Nephron progenitor cell (in vitro differentiated cells): Measurements from ENCODE around the gene MYO5A.

Experiments used
- DNase-seq: peaks from one replicate; pipeline ENCODE4 v3.0.0; 2021
- H3K27ac Mint-ChIP-seq: 2 replicates; pipeline ENCODE4 v1.8.0; 2021; ENCODE audit warnings: mild to moderate bottlenecking, moderate library complexity, mixed read lengths
- H3K27me3 Mint-ChIP-seq: 2 replicates; pipeline ENCODE4 v1.8.0; 2021; ENCODE audit warnings: mild to moderate bottlenecking, low read depth, mixed read lengths; ENCODE audit not compliant: poor library complexity
- H3K36me3 Mint-ChIP-seq: 2 replicates; pipeline ENCODE4 v1.8.0; 2021; ENCODE audit warnings: low read depth, mixed read lengths
- H3K4me1 Mint-ChIP-seq: 2 replicates; pipeline ENCODE4 v1.8.0; 2021; ENCODE audit warnings: mixed read lengths
- H3K4me3 Mint-ChIP-seq: 2 replicates; pipeline ENCODE4 v1.8.0; 2021; ENCODE audit warnings: mild to moderate bottlenecking, moderate library complexity, mixed read lengths
- H3K9me3 Mint-ChIP-seq: 2 replicates; pipeline ENCODE4 v1.8.0; 2021; ENCODE audit warnings: mild to moderate bottlenecking, moderate library complexity, mixed read lengths
- TF ChIP-seq, protein P1 (sequence below): fragments of 200-600 bp; sonication (generic); IDR thresholded peaks from 2 replicates; pipeline ENCODE4 v1.5.0; 2021; ENCODE audit warnings: antibody characterized with exemption

Gene MYO5A

DNA sequence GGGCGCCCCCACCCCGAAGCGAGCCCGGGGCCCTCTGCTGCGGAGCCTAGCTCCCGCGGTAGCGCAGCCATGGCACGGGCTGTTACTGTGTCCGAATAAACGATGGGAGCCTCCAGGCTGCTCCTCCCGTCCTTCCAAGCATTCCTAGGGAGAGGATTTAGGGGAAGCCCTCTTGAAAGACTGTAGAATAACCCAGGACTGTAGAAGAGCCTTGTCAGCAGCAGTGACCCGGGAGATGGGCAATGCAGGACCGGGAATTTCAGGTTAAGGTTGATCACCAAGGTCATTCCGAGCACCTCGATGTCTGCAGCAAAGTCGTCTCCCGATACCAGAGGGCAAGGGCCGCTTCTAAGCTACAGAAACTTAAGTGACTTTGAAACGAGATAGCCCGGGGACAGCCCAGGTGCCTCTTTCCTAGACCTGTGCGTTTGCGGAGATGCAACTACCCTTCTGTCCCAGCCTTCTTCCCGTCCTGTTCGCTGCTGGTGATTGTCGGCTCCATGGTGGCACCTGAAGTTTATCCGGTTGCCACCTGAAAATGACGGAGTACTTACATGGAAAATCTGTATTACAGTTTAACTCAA is 753 bp upstream of the MYO5A start:
- peaks cover 7% of the 10 kb centered on the region for H3K4me1 Mint-ChIP-seq
- H3K4me3 Mint-ChIP-seq, result peak overlapping the region; percentile 81
- no peaks in the 10 kb centered on the region for H3K36me3 Mint-ChIP-seq
- TF ChIP-seq, protein P1, sequence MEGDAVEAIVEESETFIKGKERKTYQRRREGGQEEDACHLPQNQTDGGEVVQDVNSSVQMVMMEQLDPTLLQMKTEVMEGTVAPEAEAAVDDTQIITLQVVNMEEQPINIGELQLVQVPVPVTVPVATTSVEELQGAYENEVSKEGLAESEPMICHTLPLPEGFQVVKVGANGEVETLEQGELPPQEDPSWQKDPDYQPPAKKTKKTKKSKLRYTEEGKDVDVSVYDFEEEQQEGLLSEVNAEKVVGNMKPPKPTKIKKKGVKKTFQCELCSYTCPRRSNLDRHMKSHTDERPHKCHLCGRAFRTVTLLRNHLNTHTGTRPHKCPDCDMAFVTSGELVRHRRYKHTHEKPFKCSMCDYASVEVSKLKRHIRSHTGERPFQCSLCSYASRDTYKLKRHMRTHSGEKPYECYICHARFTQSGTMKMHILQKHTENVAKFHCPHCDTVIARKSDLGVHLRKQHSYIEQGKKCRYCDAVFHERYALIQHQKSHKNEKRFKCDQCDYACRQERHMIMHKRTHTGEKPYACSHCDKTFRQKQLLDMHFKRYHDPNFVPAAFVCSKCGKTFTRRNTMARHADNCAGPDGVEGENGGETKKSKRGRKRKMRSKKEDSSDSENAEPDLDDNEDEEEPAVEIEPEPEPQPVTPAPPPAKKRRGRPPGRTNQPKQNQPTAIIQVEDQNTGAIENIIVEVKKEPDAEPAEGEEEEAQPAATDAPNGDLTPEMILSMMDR, result no peak
- peaks cover 74% of the 10 kb centered on the region for H3K27me3 Mint-ChIP-seq
- DNase-seq, result no peak
- H3K9me3 Mint-ChIP-seq, result no peaks in the 10 kb centered on the region
- H3K27ac Mint-ChIP-seq, result no peak overlapping the region

DNA sequence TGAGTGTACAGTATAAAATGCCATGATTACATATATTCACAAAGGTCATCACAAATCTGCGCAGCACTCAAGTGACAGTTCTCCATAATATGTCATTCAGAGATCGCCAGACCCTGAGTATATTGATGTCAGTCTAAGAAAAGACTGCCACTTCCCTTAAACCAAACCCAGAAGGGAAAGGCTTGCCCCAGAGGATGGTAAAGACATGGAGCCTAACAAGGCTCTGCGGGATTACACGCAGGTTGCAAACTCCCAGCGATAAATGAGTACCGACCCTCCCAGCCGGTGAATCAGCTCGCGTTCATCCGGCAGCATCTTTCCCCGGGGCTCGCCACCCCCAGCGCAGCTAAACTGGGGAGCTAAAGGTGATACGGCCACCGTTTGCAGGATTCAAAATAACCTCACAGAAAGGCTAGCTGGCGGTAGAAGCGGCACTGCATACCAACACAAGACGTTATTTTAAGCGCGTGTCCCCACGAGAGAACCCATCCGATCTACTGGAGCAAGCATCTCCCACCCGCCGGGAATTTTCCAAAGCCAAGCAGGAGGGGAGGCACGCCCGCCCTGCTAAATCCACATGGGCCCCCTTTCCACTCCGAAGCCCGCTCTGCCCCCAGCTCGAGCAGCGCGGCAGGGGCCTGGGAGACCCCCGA is 643 bp downstream of the MYO5A start:
- H3K27ac Mint-ChIP-seq, result no peak overlapping the region
- no peaks in the 10 kb centered on the region for H3K36me3 Mint-ChIP-seq
- no peaks in the 10 kb centered on the region for H3K9me3 Mint-ChIP-seq
- peaks cover 74% of the 10 kb centered on the region for H3K27me3 Mint-ChIP-seq
- TF ChIP-seq, protein P1, result no peak
- H3K4me3 Mint-ChIP-seq, result peak overlapping the region; percentile 90
- H3K4me1 Mint-ChIP-seq, result peaks cover 7% of the 10 kb centered on the region
- no peak for DNase-seq

DNA sequence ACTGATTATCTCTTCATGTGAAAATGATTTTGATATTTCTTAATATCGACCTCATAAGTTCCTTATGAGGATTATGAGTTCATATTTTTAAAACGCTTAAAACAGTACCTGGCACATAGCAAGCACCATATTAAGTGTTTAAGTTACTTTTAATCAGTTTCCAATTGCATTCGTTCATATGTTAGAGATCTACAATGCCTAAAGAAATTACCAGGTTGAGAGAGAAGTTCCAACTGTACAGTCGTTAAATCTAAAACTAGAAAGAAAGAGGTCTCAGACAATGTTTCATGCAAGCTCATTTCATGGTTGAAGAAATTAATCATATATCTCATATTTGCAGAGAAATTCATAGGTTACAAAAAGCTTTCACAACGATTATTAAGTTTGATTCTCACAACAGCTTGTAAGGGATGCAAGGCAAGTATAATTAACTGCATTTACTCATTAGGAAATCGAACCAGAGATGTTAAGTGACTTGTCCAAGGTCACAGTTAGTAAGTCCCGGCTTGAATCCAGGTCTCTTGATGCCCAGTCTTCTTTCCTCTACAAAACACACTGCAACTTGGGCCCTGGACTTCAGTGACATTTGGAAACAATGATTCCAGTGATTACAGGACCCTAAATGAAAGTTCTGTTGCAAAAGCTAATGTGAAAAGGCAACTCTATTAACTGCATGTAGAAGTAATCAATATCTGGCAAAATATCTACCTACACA is 1.3 kb downstream of the MYO5A start:
- Mint-ChIP-seq H3K9me3 (no peaks in the 10 kb centered on the region), H3K36me3 (no peaks in the 10 kb centered on the region), H3K4me1 (peaks cover 7% of the 10 kb centered on the region), H3K27ac (no peak overlapping the region), H3K27me3 (peaks cover 75% of the 10 kb centered on the region), H3K4me3 (peak overlapping the region; percentile 90)
- TF ChIP-seq, protein P1, result no peak
- no peak for DNase-seq

DNA sequence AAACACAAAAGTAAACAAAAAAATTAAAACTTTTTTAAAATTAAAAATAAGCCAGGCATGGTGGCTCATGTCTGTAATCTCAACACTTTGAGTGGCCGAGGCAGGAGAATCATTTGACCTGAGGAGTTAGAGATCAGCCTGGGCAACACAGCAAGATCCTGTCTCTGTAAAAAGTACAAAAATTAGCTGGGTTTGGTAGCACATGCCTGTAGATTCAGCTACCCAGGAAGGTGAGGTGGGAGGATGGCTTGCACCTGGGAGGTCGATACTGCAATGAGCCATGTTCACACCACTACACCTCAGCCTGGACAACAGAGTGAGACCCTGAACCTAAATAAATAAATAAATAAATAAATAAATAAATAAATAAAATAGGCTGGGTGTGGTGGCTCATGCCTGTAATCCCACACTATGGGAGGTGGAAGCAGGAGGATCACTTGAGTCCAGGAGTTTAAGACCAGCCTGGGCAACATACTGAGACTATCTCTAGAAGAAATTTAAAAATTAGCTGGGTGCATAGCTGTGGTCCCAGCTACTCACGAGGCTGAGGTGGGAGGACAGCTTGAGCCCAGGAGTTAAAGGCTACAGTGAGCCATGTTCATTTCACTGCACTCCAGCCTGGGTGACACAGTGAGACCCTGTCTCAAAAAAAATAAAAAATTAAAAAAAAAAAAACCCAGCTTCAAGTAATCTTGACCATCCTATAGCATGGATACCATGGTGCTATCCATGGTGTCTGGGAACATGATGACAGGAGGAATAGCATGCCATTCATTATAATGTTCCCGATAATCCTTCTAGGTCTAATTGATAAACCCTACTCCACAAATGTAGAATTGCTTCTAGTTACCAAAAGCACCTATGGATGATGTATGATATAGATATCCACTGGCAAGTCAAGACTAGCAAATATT is 4.2 kb downstream of the MYO5A start:
- Mint-ChIP-seq H3K4me1 (no peaks in the 10 kb centered on the region), H3K36me3 (no peaks in the 10 kb centered on the region), H3K27me3 (peaks cover 49% of the 10 kb centered on the region), H3K27ac (no peak overlapping the region), H3K4me3 (no peak overlapping the region), H3K9me3 (no peaks in the 10 kb centered on the region)
- DNase-seq, result no peak
- TF ChIP-seq, protein P1, result no peak

DNA sequence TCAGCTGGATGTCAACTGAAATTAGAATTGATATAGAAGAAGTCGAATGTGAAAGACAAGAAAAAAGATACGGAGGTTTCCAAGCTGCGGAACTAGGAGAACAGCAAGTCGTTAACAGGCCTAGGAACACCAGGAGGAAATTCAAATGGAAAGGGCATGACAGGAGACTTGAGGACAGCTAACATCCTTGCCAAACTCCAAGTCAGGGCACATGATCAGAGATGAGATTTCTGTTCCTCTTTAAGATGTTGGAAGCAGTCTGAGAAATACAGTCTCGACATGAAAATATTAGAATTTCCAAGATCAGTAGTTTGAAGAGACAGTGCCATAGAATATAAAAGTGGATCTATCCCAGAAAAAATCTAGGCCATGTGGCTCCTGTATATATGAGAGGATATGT is 5.0 kb downstream of the MYO5A start:
- Mint-ChIP-seq H3K36me3 (no peaks in the 10 kb centered on the region), H3K4me3 (no peak overlapping the region), H3K4me1 (no peaks in the 10 kb centered on the region), H3K27me3 (peaks cover 45% of the 10 kb centered on the region), H3K9me3 (no peaks in the 10 kb centered on the region), H3K27ac (no peak overlapping the region)
- TF ChIP-seq, protein P1, result no peak
- no peak for DNase-seq
